ENCODE measurements around the gene RASSF10. TPM values are rescaled to one million over a fixed set of nuclear protein-coding genes. Genes with fewer than 3 reads are reported as not detected.
A peak's percentile ranks its signal among the peaks of the same experiment; 100 is the strongest.

The RASSF10 gene
- polyA plus RNA-seq, 3 donors, result not detected

DNA sequence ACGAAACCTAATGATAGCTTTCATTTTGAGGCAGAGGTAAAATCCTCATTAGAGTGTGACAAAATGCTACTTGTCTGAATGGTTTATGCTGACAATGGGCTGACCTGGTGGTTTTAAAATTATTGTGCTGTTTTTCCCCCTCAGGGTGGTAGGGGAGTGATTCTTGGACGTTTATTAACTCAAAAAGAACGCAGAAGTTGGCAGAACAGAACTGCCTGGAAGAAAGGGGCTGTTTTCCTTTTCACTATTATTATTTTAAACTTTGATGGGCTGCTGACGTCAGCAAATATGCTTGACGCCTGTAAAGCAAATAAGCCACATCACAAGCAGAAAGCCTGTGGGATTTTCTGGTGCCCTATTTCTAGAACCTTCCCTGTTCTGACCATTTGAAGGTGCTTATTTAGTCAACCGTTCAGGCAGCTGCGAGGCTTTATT, 4.0 kb downstream of the RASSF10 start:
- Histone ChIP-seq H3K79me2 (ENCODE audit: insufficient read depth, low read length) (no peaks in the 10 kb centered on the region), H3K4me3 (replicated peaks in 1 of 3; ENCODE audit: low read depth in 2 of 3, low read length in 3 of 3) (no peak overlapping the region), H3K27me3 (ENCODE audit: control insufficient read depth in 2 of 2, insufficient read depth in 2 of 2, low read length in 2 of 2) (peaks cover 48 to 66% of the 10 kb centered on the region in 2 donors), H4K20me1 (ENCODE audit: insufficient read depth, low read length) (no peaks in the 10 kb centered on the region), H3K4me1 (ENCODE audit: control insufficient read depth in 1 of 2, insufficient read depth in 2 of 2, low read length in 2 of 2) (peaks cover 8 to 10% of the 10 kb centered on the region in 2 donors), H3K4me2 (replicated peaks; ENCODE audit: extremely low read depth, low read length, poor library complexity, severe bottlenecking) (no peak overlapping the region), H3K9me3 (replicated peaks in 1 of 2; ENCODE audit: control insufficient read depth in 1 of 2, insufficient read depth in 1 of 2, low read length in 2 of 2) (peaks cover 0 to 20% of the 10 kb centered on the region in 2 donors), H3K36me3 (replicated peaks in 1 of 2; ENCODE audit: control insufficient read depth in 1 of 2, insufficient read depth in 2 of 2, low read length in 2 of 2) (no peaks in the 10 kb centered on the region), H3K27ac (ENCODE audit: low read depth in 1 of 2, low read length in 2 of 2) (no peak overlapping the region), H2AFZ (ENCODE audit: insufficient read depth, low read depth, low read length, poor library complexity, severe bottlenecking) (no peak overlapping the region), H3K9ac (ENCODE audit: insufficient read depth, low read length, poor library complexity, severe bottlenecking) (no peak overlapping the region)
- DNase-seq, result no peak
- peaks cover 0 to 3% of the 10 kb centered on the region in 2 donors for H3K36me3 Mint-ChIP-seq
- H3K4me3 Mint-ChIP-seq, result peak overlapping the region in 1 of 2 donors; percentile 55
- H3K4me1 Mint-ChIP-seq, result peaks cover 24% of the 10 kb centered on the region
- no peak overlapping the region for H3K27ac Mint-ChIP-seq
- H3K27me3 Mint-ChIP-seq (ENCODE audit: low read depth in 3 of 3), result peaks cover 57 to 69% (median 65%) of the 10 kb centered on the region in 3 donors
- no peak for TF ChIP-seq CTCF (IDR thresholded peaks at IDR 0.05)
- intact Hi-C loops (cut with micrococcal nuclease), result no loop called here
- no CpG with 5 or more reads among the region's 7 CpGs for WGBS (ENCODE audit: insufficient coverage)
- H3K9me3 Mint-ChIP-seq, result peaks cover 0 to 7% (median 2%) of the 10 kb centered on the region in 7 donors

DNA sequence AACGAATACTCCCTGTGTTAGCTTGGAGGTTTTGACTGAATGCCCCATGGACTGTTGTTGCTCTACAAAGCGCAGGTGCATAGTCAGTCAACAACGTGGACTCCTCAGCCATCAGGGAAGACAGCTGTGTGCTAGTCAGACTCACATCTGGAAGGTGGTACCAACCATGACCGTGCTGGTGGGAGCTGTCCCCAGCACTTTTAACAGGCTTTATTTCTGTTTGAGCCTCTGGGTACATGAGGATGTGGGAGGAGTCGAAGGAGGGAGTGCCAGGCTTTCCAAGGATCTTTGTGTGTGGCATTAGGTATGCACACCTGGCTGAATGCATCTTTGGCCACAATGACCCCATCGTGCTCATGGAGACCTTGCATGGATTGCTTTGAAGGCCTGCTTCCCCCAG, 6.6 kb downstream of the RASSF10 start:
- peaks cover 0 to 12% of the 10 kb centered on the region in 2 donors for H3K9me3 ChIP-seq (replicated peaks in 1 of 2; ENCODE audit: control insufficient read depth in 1 of 2, insufficient read depth in 1 of 2, low read length in 2 of 2)
- no peak for TF ChIP-seq CTCF (IDR thresholded peaks at IDR 0.05)
- no peak overlapping the region for H3K27ac ChIP-seq (ENCODE audit: low read depth in 1 of 2, low read length in 2 of 2)
- H2AFZ ChIP-seq (ENCODE audit: insufficient read depth, low read depth, low read length, poor library complexity, severe bottlenecking), result no peak overlapping the region
- WGBS (ENCODE audit: insufficient coverage), result 78% methylated on average over 5 of the region's 6 CpGs
- DNase-seq, result no peak
- peaks cover 37 to 46% (median 40%) of the 10 kb centered on the region in 3 donors for H3K27me3 Mint-ChIP-seq (ENCODE audit: low read depth in 3 of 3)
- no peaks in the 10 kb centered on the region for H3K36me3 Mint-ChIP-seq
- H3K27me3 ChIP-seq (ENCODE audit: control insufficient read depth in 2 of 2, insufficient read depth in 2 of 2, low read length in 2 of 2), result peaks cover 26 to 40% of the 10 kb centered on the region in 2 donors
- no peak overlapping the region for H3K9ac ChIP-seq (ENCODE audit: insufficient read depth, low read length, poor library complexity, severe bottlenecking)
- no peaks in the 10 kb centered on the region for H4K20me1 ChIP-seq (ENCODE audit: insufficient read depth, low read length)
- H3K36me3 ChIP-seq (replicated peaks in 1 of 2; ENCODE audit: control insufficient read depth in 1 of 2, insufficient read depth in 2 of 2, low read length in 2 of 2), result no peaks in the 10 kb centered on the region
- peaks cover 0 to 4% of the 10 kb centered on the region in 2 donors for H3K4me1 ChIP-seq (ENCODE audit: control insufficient read depth in 1 of 2, insufficient read depth in 2 of 2, low read length in 2 of 2)
- no peak overlapping the region for H3K4me3 ChIP-seq (replicated peaks in 1 of 3; ENCODE audit: low read depth in 2 of 3, low read length in 3 of 3)
- no peak overlapping the region for H3K27ac Mint-ChIP-seq
- H3K4me1 Mint-ChIP-seq, result peaks cover 13% of the 10 kb centered on the region
- intact Hi-C loops (cut with micrococcal nuclease), result no loop called here
- no peaks in the 10 kb centered on the region for H3K79me2 ChIP-seq (ENCODE audit: insufficient read depth, low read length)
- peaks cover 0 to 3% (median 0%) of the 10 kb centered on the region in 7 donors for H3K9me3 Mint-ChIP-seq
- H3K4me2 ChIP-seq (replicated peaks; ENCODE audit: extremely low read depth, low read length, poor library complexity, severe bottlenecking), result no peak overlapping the region
- H3K4me3 Mint-ChIP-seq, result no peak overlapping the region
